ENCODE results near the gene TMEM35B. TPM values are rescaled to one million over a fixed set of nuclear protein-coding genes. Genes with fewer than 3 reads are reported as not detected.
A peak's percentile ranks its signal among the peaks of the same experiment; 100 is the strongest.
"Not testable (repeated sequence)": the region's sequence is repeated elsewhere in the genome, so short reads cannot be mapped to it uniquely, and the experiment has no call there.

TMEM35B gene
- total and polyA plus RNA-seq, 3 donors from 2014 or later, result 43.5 to 55.8 (median 54.8) TPM

GRCh38 chr1:35001743-35002142 is 16.6 kb upstream of the TMEM35B start:
- Histone ChIP-seq H3K27me3 (no peaks in the 10 kb centered on the region), H3K9me3 (no peaks in the 10 kb centered on the region), H3K27ac (no peak overlapping the region), H3K36me3 (ENCODE audit: low read depth, missing control alignments) (no peaks in the 10 kb centered on the region), H3K4me3 (no peak overlapping the region), H3K4me1 (no peaks in the 10 kb centered on the region)
- DNase-seq, result no peak
- WGBS, 2 donors, result 83 to 84% methylated on average over 3 of the region's 3 CpGs
- intact Hi-C loops (cut with DNase I; ENCODE audit: low total_unique reads), result no loop called here
- TF ChIP-seq POLR2A (IDR thresholded peaks at IDR 0.05) (no peak), CTCF (IDR thresholded peaks at IDR 0.05) (no peak)

- intact Hi-C loops (cut with DNase I; ENCODE audit: low total_unique reads), result no loop called here
- H3K4me3 ChIP-seq, result no peak overlapping the region
- no peak for DNase-seq
- no peaks in the 10 kb centered on the region for H3K36me3 ChIP-seq (ENCODE audit: low read depth, missing control alignments)
- no peaks in the 10 kb centered on the region for H3K9me3 ChIP-seq
- WGBS, 2 donors, result 85 to 93% methylated on average over 5 of the region's 5 CpGs
- no peaks in the 10 kb centered on the region for H3K4me1 ChIP-seq
- no peaks in the 10 kb centered on the region for H3K27me3 ChIP-seq
- TF ChIP-seq CTCF (IDR thresholded peaks at IDR 0.05), result no peak
- no peak for TF ChIP-seq POLR2A (IDR thresholded peaks at IDR 0.05)
- no peak overlapping the region for H3K27ac ChIP-seq
Observed at GRCh38 chr1:34994878-34995277, 9.7 kb upstream of the TMEM35B start.

- peaks cover 8% of the 10 kb centered on the region for H3K4me1 ChIP-seq
- no peak overlapping the region for H3K4me3 ChIP-seq
- H3K27ac ChIP-seq, result no peak overlapping the region
- H3K27me3 ChIP-seq, result no peaks in the 10 kb centered on the region
- no peaks in the 10 kb centered on the region for H3K36me3 ChIP-seq (ENCODE audit: low read depth, missing control alignments)
- no peak for DNase-seq
- TF ChIP-seq CTCF (IDR thresholded peaks at IDR 0.05), result no peak
- TF ChIP-seq POLR2A (IDR thresholded peaks at IDR 0.05), result no peak
- intact Hi-C loops (cut with DNase I; ENCODE audit: low total_unique reads), result loop anchor here (10.0 kb wide), 1 partner anchor 114 kb away; no protein-coding TSS in a partner anchor
- no peaks in the 10 kb centered on the region for H3K9me3 ChIP-seq
Observed at GRCh38 chr1:34988581-34988980, 3.4 kb upstream of the TMEM35B start.

- Histone ChIP-seq H3K27ac (no peak overlapping the region), H3K36me3 (ENCODE audit: low read depth, missing control alignments) (no peaks in the 10 kb centered on the region), H3K9me3 (no peaks in the 10 kb centered on the region), H3K4me1 (peaks cover 12% of the 10 kb centered on the region), H3K27me3 (no peaks in the 10 kb centered on the region), H3K4me3 (no peak overlapping the region)
- TF ChIP-seq POLR2A (IDR thresholded peaks at IDR 0.05) (no peak), CTCF (IDR thresholded peaks at IDR 0.05) (no peak)
- intact Hi-C loops (cut with DNase I; ENCODE audit: low total_unique reads), result loop anchor here (10.0 kb wide), 1 partner anchor 113 kb away; no protein-coding TSS in a partner anchor
- WGBS, 2 donors, result 85 to 86% methylated on average over 2 of the region's 2 CpGs
- no peak for DNase-seq
Observed at GRCh38 chr1:34988147-34988546, 3.0 kb upstream of the TMEM35B start.

GRCh38 chr1:34987018-34987417 is 1.9 kb upstream of the TMEM35B start:
- Histone ChIP-seq H3K4me3 (no peak overlapping the region), H3K27me3 (no peaks in the 10 kb centered on the region), H3K9me3 (no peaks in the 10 kb centered on the region), H3K36me3 (ENCODE audit: low read depth, missing control alignments) (no peaks in the 10 kb centered on the region), H3K4me1 (peaks cover 12% of the 10 kb centered on the region), H3K27ac (no peak overlapping the region)
- 92 to 96% methylated on average over 2 of the region's 2 CpGs for WGBS, 2 donors
- no peak for TF ChIP-seq POLR2A (IDR thresholded peaks at IDR 0.05)
- TF ChIP-seq CTCF (IDR thresholded peaks at IDR 0.05), result no peak
- no peak for DNase-seq
- intact Hi-C loops (cut with DNase I; ENCODE audit: low total_unique reads), result loop anchor here (10.0 kb wide), 1 partner anchor 112 kb away; no protein-coding TSS in a partner anchor

- intact Hi-C loops (cut with DNase I; ENCODE audit: low total_unique reads), result loop anchor here (10.0 kb wide), 1 partner anchor 111 kb away; no protein-coding TSS in a partner anchor
- WGBS, 2 donors, result 25% methylated on average over 3 of the region's 3 CpGs
- DNase-seq, result not testable (repeated sequence)
Observed at GRCh38 chr1:34985609-34985904, 410 bp upstream of the TMEM35B start.

More at GRCh38 chr1:34985609-34985904, 410 bp upstream of the TMEM35B start:
- not testable (repeated sequence) for H3K9me3 ChIP-seq; H3K36me3 ChIP-seq (ENCODE audit: low read depth, missing control alignments); H3K27me3 ChIP-seq
- H3K4me3 ChIP-seq, result peak overlapping the region; percentile 69 to 84
- H3K27ac ChIP-seq, result peak overlapping the region; percentile 89 to 96
- H3K4me1 ChIP-seq, result peaks cover 12% of the 10 kb centered on the region
